ENCODE results near the gene MICAL2.
"Not testable (repeated sequence)": the region's sequence is repeated elsewhere in the genome, so short reads cannot be mapped to it uniquely, and the experiment has no call there.

The MICAL2 gene

GRCh38 chr11:12139144-12139881 is 28.9 kb downstream of the MICAL2 start:
- peak; percentile 98 for DNase-seq

GRCh38 chr11:12140186-12140793 is 29.9 kb downstream of the MICAL2 start:
- no peak for DNase-seq

GRCh38 chr11:12141283-12141682 is 30.9 kb downstream of the MICAL2 start:
- peak; percentile 50 for DNase-seq

- no peak for DNase-seq
Measured at GRCh38 chr11:12142176-12142575, 31.8 kb downstream of the MICAL2 start.

- no peak for DNase-seq
Measured at GRCh38 chr11:12142909-12143308, 32.5 kb downstream of the MICAL2 start.

GRCh38 chr11:12143461-12144258 is 33.3 kb downstream of the MICAL2 start:
- peak; percentile 54 for DNase-seq

- DNase-seq, result peak; percentile 1
Measured at GRCh38 chr11:12144330-12145174, 34.2 kb downstream of the MICAL2 start.

GRCh38 chr11:12146678-12147077 is 36.3 kb downstream of the MICAL2 start:
- DNase-seq, result not testable (repeated sequence)

GRCh38 chr11:12147827-12148226 is 37.4 kb downstream of the MICAL2 start:
- DNase-seq, result no peak

GRCh38 chr11:12148466-12148865 is 38.1 kb downstream of the MICAL2 start:
- peak; percentile 1 for DNase-seq

GRCh38 chr11:12148882-12149281 is 38.5 kb downstream of the MICAL2 start:
- DNase-seq, result peak; percentile 1

GRCh38 chr11:12149672-12150225 is 39.4 kb downstream of the MICAL2 start:
- DNase-seq, result no peak

- DNase-seq, result peak; percentile 78
Measured at GRCh38 chr11:12150831-12151382, 40.5 kb downstream of the MICAL2 start.

- DNase-seq, result no peak
Measured at GRCh38 chr11:12152321-12152720, 41.9 kb downstream of the MICAL2 start.

GRCh38 chr11:12154871-12155668 is 44.7 kb downstream of the MICAL2 start:
- no peak for DNase-seq

- no peak for DNase-seq
Measured at GRCh38 chr11:12155696-12156095, 45.3 kb downstream of the MICAL2 start.

- DNase-seq, result no peak
Measured at GRCh38 chr11:12156301-12157140, 46.1 kb downstream of the MICAL2 start.

- DNase-seq, result no peak
Measured at GRCh38 chr11:12157241-12157661, 46.9 kb downstream of the MICAL2 start.

GRCh38 chr11:12158909-12159308 is 48.5 kb downstream of the MICAL2 start:
- peak; percentile 96 for DNase-seq
